Measurements from ENCODE around the gene ARHGAP26.
"Not testable (repeated sequence)": the region's sequence is repeated elsewhere in the genome, so short reads cannot be mapped to it uniquely, and the experiment has no call there.

ARHGAP26 gene

DNA sequence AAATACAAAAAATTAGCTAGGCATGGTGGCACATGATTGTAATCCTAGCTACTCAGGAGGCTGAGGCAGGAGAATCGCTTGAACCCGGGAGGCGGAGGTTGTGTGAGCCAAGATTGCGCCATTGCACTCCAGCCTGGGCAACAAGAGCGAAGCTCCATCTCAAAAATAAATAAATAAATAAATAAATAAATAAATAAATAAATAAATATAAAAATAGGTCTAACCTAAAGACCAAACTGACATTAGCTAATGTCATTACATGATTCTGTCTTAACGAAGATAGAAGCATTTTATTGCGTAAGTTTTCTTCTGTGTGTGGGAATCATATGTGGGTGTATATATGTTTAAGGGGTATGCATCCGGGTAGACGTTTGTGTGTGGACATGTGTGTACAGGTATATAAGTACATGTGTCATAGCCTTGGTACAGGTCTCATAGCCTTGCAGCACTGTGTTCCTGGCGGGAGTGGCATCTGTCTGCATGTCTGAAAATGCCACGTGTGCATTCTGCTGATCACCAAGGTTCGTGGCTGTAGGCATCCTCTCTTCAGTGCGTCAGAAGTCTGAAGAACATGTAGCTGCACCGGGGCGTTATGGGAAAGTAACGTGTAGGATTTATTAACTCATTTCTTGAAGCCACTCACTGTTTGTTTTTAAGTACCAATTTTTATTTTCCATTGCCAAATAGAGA, 335.2 kb downstream of the ARHGAP26 start:
- no peak for FAIRE-seq

DNA sequence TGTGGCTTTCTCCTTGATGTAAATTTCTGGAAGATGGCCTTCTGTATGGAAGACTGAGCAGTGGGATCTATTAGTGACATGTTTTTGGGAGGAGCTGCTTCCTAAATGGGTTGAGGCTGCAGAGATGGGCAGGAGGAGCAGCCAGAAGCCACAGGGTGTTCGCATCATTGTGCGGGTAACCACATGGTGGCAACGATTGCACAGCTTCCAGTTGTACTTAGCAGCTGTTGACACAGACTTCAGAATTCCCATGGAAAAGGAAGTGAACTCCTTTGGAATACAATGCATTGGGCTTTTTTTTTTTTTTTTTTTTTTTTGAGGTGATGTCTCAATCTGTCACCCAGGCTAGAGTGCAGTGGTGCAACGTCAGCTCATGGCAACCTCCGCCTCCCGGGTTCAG, 336.0 kb downstream of the ARHGAP26 start:
- no peak for FAIRE-seq

DNA sequence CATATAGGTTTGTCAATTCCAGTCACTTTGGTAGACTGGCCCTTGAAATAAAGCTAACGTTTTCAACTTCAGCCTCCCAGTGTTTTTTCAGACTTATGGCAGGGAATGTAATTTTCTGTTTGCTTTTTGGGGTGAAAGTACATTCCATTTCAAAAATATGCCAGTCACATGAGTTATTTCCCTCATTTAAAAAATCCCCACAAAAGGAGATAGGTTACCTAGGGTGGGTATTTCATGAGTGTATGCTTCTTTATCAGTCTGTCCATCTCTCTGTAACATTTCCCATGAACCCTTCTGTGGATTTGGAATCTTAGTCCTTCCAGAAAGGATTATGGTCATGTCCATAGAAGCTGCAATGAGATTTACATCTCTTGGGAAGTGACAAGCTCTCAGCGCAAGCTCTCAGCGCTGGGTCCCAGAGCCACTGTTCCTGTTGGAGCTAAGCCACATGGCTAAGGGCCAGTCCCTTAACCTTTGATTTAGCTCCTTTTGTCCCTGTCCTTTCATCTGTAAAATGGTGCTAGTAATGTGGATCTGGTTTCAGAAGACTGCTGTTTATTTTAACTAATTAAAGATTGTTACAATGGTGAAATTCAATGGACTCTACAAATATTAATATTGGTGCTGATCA, 338.4 kb downstream of the ARHGAP26 start:
- FAIRE-seq: no peak

DNA sequence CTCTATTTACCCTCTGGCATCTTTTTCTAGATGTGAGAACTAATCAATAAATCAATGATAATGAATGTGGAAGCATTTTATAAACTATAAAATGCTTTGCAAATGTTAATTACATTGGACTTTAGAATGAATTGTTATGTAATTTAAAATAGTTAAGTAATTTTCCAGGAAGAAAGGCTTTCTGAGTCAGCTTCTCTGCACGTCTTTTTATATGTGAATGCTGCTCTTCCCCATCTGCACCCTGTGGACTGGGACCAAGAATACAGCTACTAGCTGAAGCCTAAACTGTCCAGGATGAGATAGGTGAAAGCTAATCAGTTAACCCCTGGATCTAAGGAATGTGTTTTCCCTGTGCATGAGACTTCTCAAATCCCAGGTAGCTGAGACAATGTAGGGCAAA, 340.4 kb downstream of the ARHGAP26 start:
- FAIRE-seq: no peak

DNA sequence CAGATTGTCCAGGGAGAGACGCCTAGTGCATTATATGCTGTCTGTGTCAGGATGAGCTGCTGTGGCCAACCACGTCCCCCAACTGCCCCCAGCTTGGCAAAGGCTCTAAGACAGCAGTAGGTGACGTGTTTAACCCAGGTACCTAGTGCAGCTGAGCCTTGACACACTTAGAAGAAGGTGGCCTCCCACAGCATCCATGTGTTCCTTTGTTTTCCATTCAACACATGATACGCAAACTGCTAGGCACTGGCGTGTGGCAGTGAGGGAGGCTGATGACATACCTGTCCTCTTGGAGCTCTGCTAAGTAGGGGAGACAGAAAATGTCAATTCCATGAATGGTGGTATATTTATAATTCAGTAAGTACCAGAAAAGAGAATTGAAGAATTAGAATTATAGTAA, 341.6 kb downstream of the ARHGAP26 start:
- FAIRE-seq: no peak

DNA sequence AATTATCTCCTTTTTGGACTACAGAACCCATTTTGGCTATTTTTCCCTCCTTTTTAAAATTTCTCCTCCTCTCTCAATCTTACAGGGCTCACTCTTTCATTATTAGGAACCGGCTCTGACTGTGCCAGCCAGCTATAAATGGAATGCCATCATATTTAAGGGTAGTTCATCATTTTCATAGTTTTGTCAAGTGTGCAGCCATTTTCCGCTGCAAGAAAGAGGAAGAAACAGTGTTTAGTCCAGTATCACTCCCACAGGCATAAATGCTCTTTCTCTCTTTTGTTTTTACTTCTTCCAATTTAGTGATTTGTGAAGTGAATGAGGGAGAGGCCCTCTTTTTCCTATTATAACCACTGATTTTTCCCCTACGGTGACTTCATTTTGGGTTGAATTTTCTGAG, 343.3 kb downstream of the ARHGAP26 start:
- FAIRE-seq: no peak

DNA sequence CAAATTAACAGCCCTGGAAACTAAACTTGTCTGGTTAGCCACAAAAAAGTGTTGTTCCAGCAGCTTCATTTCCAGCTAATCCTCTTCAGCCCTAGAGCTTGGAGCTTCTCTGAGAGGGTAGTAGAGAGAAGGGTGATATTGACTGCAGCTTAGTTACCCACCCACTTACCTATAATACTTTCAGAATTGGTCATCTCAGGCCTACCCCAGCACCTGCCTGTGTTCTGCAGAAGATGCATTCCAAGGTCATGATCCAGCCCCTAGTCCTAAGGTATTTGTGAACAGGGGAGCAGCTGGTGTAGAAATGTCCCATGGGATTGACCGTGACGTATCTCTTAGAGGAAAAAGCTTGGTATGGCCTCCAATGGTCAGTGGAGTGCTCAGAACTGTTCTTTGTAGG, 344.3 kb downstream of the ARHGAP26 start:
- FAIRE-seq: no peak

DNA sequence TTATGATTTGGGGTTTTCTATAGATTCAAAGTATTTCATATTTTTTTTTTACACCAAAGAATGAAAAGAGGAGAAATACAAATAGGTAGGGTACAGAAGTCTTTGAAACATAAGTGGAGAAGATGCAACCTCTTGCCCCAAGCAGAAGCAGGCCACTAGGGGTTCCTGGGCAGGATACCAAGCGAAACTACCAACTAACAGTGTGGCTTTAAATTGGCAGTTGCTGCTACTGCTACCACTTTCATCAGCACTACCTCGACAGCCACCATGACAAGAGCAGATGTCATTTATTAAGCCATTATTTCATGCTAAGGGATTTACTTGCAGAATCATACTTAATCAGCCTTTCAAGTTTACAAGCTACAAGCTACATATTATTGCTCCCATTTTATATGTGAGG, 345.2 kb downstream of the ARHGAP26 start:
- FAIRE-seq: no peak

DNA sequence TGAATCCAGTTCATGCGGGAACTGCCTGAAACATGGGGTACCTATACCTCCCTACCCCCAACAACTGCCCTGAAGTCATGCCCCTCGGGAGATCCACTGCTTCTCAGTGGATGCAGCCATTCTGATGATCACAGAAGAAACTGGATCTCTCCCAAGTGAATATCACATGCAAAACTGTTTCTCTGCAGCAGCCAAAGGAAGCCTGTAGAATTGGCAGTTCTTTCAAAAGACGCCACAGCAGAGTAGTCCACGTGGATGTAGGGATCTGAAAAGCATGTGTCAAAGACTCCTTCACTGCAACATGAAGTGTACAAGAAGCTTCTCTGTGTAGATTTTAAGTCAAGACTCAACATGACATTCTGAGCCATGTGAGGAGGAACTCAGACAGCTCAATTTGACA, 346.6 kb downstream of the ARHGAP26 start:
- FAIRE-seq: no peak

DNA sequence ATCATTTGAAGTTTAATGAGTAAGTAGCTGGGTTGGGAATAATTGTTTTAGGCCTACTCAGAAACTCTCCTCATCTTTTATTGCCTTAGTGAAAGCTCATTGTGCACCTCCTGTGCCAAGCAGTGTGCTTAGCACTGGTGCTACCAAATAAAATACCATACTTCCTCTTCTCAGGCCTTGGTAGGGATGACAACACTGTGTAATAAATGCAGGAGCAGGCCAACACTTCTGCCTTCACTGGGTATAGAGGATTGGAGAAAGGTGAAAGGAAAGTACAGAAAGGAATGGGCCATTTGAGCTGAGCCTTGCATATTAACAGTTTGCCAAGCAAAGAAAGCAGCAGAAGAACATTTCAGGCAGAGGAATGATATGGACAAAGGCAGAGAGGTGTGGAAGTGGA, 347.6 kb downstream of the ARHGAP26 start:
- no peak for FAIRE-seq

DNA sequence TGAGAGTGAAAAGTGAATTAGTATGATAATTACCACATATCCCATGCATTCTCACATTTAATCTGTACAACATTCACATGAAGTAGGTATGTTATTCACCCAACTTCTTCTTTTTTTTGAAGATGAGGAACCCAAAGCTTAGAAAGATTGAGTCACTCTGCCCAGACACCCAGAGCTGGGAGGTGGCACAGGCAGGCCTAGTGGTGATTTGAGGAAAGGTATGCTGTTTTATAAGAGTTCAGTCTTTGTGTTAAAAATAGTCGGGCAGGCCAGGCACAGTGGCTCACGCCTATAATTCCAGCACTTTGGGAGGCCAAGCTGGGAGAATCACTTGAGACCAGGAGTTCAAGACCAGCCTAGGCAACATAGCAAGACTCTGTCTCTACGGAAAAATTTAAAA, 348.0 kb downstream of the ARHGAP26 start:
- FAIRE-seq: no peak

DNA sequence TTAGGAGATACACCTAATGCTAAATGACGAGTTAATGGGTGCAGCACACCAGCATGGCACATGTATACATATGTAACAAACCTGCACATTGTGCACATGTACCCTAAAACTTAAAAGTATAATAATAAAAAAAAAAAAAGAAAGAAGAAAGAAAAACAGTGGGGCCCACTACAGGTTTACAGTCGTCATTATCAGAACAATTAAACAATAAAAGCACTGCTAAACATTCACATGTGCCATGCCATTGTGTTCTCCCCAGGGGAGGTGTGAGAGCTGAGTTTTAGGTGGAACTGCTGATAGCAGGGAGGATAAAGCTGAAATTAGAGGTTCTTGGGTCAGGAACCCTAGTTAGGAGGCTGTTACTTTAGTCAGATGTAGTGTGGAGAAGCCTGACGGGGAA, 348.6 kb downstream of the ARHGAP26 start:
- not testable (repeated sequence) for FAIRE-seq

DNA sequence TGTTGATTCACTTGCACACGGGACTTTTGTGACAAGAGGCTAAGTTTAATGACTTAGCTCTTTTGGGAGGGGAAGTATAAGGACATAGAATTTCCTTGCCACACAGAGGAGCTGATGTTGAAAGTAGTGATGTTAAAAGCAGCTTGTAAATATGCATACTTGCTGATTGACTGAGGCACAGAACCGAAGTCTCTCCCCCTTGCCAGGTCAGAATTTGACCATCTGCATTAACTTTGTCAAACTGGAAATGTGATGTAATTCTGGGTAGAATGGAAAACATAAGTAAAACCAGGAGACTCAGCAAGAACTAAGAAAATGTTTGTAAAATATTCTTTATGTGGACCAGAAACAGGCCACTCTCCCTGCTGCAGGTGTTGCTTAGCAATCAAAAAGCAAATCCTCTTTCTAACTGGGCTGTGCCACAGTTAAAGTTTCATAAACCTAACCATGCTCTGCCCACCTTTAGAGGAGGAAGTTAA, 349.2 kb downstream of the ARHGAP26 start:
- FAIRE-seq: no peak

DNA sequence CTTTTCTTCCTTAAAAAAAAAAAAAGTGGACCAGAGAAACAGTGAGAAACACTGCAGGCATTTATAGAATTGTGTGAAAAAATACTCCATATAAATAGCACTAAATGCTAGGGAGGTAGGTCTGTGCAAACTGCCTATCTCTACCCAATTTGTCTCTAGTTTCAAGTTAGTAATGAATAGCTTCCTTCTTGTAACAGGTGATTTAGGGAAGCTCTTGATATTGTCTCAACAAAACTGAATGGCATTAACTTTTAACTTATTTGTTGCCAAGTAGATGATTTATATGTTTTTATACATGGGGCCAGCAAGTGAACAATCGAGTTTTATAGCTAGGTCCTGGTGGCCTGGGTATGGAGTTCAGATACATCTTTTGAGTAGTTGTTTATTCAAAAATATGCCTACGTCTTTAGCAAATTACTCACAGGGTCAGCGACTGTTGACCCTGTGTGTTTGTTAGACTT, 349.7 kb downstream of the ARHGAP26 start:
- no peak for FAIRE-seq

DNA sequence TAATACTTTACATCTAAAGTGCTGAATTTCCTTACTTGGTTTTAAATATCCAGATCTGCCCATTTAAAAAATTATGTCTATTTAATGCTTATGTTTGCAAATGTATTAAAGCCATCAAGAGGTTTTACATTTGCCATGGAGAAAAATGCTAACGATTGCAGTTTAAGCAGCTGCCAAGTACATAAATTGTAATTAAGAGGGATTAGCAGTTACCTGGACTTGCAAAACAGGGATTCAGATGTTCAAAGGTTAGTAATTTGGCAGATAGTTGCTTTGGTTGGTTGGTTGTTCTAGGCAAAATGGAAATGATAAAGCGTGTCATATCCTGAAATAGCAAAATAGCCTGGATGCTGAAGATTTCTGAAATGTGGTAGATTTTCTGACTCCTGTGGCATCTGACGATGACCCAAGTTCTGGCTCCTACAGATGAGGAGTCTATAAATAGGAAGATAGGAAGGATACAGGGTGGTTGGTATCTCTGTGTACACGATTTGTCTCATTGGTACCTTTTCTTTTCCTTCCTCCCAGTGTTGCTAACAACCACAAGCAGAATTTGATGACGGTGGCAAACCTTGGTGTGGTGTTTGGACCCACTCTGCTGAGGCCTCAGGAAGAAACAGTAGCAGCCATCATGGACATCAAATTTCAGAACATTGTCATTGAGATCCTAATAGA, 350.4 kb downstream of the ARHGAP26 start:
- no peak for FAIRE-seq

DNA sequence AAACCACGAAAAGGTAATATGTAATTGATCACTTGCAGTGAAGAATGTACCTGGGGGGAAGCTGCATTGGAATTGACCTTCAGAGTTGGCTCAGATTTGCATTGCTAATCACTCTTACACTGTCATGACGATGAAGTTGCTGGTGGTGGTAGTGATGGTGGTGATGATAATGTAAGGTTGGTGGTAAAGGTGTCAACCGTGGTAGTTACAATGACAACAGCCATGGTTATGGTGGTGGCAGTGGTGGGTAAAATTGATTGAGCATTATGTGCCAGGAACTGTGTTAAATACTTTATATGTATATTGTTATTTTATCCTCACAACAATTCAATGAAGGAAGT, 350.9 kb downstream of the ARHGAP26 start:
- no peak for FAIRE-seq

DNA sequence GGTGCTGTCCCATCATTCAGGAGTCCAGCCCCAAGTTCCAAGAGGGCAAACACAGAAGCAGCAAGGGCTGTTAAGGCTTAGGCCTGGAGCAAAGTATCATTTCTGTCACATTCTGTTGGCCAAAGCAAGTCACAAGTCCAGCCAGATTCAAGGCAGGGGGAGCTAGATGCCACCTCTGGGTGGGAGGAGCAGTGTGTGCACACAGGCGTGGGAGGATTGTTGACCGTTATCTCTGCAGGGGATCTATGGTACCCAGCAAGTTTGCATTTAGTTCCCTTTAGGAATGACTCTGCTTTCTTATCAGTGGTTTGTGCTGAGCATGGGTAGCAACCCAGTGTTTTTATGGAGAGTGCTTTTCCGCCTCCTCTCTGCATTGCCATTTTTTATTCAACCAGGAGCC, 354.4 kb downstream of the ARHGAP26 start:
- FAIRE-seq: no peak

DNA sequence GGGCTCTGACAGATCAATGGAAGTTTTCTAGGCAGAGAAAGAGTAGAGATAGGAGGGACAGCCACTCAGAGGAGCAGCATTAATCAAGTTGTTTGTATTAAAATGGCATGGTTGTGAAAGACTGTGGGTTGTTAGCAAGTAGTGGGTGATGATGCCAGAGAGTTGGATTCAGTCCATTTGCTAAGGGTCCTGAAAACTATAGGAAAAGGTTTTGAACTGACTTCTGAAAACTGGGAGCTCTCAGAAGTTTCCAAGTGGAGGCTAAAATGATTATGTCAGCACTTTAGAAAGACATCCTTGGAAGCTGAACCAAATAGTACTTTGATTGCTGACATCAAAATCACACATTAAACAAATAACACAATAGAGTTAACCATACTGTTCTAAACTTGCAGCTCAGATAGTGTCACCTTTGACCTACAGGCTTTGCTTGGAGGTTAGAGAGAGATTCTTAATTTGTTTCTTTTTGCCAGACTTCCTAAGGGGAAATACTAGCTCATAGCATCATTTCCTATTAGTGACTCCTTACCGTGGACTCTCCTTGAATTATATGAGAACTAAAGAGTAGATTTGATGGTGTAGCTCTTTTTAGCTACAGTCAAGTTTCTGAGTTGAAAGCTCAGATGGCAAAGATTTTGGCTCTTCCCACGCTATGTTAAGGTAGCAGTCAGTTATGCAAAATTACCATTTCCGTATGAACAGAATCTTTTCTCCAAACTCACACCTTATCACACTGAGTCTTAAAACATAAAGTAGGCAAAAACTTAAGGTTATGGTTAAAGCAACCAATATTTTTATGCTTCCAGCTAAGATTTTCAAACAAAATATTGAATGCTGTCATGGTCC, 356.2 kb downstream of the ARHGAP26 start:
- FAIRE-seq: no peak

DNA sequence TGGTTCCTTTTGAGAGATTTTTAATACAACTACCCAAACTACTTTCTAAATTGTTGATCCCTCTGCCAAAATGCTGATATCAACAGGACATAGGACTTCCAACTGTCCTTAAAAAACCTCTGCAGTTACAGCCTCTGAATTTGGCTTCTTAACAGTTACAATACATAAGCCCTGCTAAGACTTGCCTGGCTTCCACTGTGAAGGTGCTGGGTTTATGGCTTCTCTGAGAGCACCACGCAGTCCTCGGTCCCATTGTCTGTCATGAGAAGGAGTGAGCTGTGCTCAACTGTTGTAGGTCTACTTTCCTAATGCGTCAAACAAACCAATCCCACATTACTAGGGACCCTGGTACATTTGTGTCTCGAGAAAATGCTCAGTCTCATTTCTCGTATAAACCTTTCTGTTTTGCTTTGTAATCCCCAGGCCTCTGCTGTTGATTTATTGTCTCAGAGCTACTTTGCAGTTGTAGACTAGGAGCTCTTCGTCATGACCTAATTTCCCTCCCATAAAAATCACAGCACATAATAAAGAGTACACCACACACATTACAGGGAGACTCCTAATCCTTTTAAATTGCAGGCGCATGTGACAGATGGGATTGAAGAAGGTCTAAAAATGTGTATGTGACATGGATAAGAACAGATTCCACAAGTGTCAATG, 358.4 kb downstream of the ARHGAP26 start:
- FAIRE-seq: no peak

DNA sequence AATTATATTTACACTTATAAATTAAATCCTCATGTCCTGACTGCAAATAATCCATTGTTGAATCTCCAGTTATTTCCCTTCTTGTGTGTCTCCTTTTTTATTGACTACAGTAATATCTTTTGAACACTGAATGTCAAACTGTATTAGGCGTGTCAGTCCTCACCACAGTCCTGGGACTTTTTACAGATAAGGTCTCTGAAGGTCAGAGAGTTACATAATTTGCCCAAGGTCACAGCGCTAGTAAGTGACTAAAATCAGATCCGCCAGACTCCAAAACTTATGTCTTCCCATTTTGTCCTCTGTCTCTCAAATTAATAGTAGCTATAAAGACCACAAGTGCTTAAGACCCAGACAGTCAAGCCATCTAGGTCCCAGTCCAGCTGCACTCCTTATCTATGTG, 359.0 kb downstream of the ARHGAP26 start:
- no peak for FAIRE-seq

DNA sequence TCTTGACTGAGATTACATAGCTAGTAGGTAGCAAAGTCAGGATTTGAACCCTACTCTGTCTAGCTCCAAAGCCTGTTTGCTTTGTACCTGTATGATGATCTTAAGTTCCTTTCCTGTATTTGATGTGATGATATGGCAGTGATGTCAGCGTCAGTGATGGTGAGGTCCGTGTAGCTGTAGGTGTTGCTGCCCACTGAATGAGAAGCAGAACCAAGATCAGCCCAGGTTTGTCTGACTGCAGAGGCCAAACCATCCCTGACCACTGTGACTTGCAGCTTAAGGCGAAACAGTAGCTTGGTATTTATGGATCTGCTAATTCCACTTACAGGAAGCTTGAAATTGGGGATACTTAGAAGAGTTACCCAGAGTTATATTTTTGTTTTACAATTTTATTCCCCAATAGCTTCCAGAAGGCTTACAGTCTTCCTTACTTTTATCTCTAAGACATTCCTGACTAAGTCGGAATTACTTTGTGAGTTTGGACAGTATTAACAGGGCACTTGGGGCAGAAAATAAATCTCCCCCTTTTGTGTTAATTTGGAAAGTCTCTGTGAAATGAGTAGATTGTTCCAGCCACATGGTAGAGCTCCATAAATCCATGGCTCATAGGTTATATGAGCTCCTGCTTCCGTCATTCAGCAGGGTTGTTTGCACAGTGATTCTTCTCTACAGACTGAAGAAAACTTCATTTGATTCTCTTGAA, 359.9 kb downstream of the ARHGAP26 start:
- FAIRE-seq: no peak

Measured in TTC549 (cell line).